Chondrocyte (in vitro differentiated cells): ENCODE results near the gene SEPTIN2. TPM values are rescaled to one million over a fixed set of nuclear protein-coding genes. Genes with fewer than 3 reads are reported as not detected.
A peak's percentile ranks its signal among the peaks of the same experiment; 100 is the strongest.

Experiments used
- DNase-seq: peaks from one replicate; pipeline ENCODE4 v3.0.0; 2021; ENCODE audit warnings: mixed read lengths, low spot score
- H3K27ac Mint-ChIP-seq: one replicate; pipeline ENCODE4 v1.8.0; 2021; ENCODE audit warnings: mild to moderate bottlenecking, moderate library complexity, mixed read lengths; ENCODE audit not compliant: unreplicated experiment
- H3K27me3 Mint-ChIP-seq: 2 replicates; pipeline ENCODE4 v1.8.0; 2021; ENCODE audit warnings: low read depth, mixed read lengths
- H3K36me3 Mint-ChIP-seq: 2 replicates; pipeline ENCODE4 v1.8.0; 2021; ENCODE audit warnings: low read depth, mixed read lengths
- H3K4me1 Mint-ChIP-seq: 2 replicates; pipeline ENCODE4 v1.8.0; 2021; ENCODE audit warnings: low read depth, mild to moderate bottlenecking, mixed read lengths
- H3K4me3 Mint-ChIP-seq: one replicate; pipeline ENCODE4 v1.8.0; 2021; ENCODE audit warnings: mild to moderate bottlenecking, moderate library complexity, mixed read lengths; ENCODE audit not compliant: unreplicated experiment
- H3K9me3 Mint-ChIP-seq: 2 replicates; pipeline ENCODE4 v1.8.0; 2021; ENCODE audit warnings: low read depth, mixed read lengths
- CTCF ChIP-seq: fragments of 200-600 bp; sonication (generic); IDR thresholded peaks from 2 replicates; pipeline ENCODE4 v1.5.0; 2021; ENCODE audit warnings: antibody characterized with exemption, mild to moderate bottlenecking, moderate library complexity
- total RNA-seq: library from RNA; stranded (reverse); gene quantifications from 3 replicates; pipeline ENCODE4 v1.2.1, GENCODE V29; 2021

The SEPTIN2 gene
- total RNA-seq, 1 donor from 2014 or later, result 465 TPM

- Mint-ChIP-seq H3K4me3 (no peak overlapping the region), H3K4me1 (peaks cover 68% of the 10 kb centered on the region), H3K27ac (peak overlapping the region; percentile 83), H3K9me3 (no peaks in the 10 kb centered on the region), H3K36me3 (no peaks in the 10 kb centered on the region), H3K27me3 (no peaks in the 10 kb centered on the region)
- no peak for TF ChIP-seq CTCF
- DNase-seq, result no peak
Observed at GRCh38 chr2:241309684-241310117, 6.0 kb upstream of the SEPTIN2 start.

- Mint-ChIP-seq H3K27ac (no peak overlapping the region), H3K4me1 (peaks cover 64% of the 10 kb centered on the region), H3K9me3 (no peaks in the 10 kb centered on the region), H3K27me3 (no peaks in the 10 kb centered on the region), H3K4me3 (no peak overlapping the region), H3K36me3 (no peaks in the 10 kb centered on the region)
- DNase-seq, result no peak
- TF ChIP-seq CTCF, result peak; percentile 28
Observed at GRCh38 chr2:241310917-241311566, 4.7 kb upstream of the SEPTIN2 start.

- peak overlapping the region; percentile 60 for H3K27ac Mint-ChIP-seq
- H3K4me3 Mint-ChIP-seq, result no peak overlapping the region
- no peaks in the 10 kb centered on the region for H3K36me3 Mint-ChIP-seq
- H3K27me3 Mint-ChIP-seq, result no peaks in the 10 kb centered on the region
- no peak for DNase-seq
- peaks cover 68% of the 10 kb centered on the region for H3K4me1 Mint-ChIP-seq
- H3K9me3 Mint-ChIP-seq, result no peaks in the 10 kb centered on the region
- TF ChIP-seq CTCF, result no peak
Observed at GRCh38 chr2:241312082-241312481, 3.6 kb upstream of the SEPTIN2 start.

- H3K27me3 Mint-ChIP-seq, result no peaks in the 10 kb centered on the region
- no peaks in the 10 kb centered on the region for H3K9me3 Mint-ChIP-seq
- peak overlapping the region; percentile 100 for H3K4me3 Mint-ChIP-seq
- H3K27ac Mint-ChIP-seq, result peak overlapping the region; percentile 100
- H3K36me3 Mint-ChIP-seq, result peaks cover 2% of the 10 kb centered on the region
- peaks cover 72% of the 10 kb centered on the region for H3K4me1 Mint-ChIP-seq
- DNase-seq, result no peak
- no peak for TF ChIP-seq CTCF
Observed at GRCh38 chr2:241313543-241314095, 2.1 kb upstream of the SEPTIN2 start.

- Mint-ChIP-seq H3K36me3 (peaks cover 2% of the 10 kb centered on the region), H3K9me3 (no peaks in the 10 kb centered on the region), H3K27me3 (no peaks in the 10 kb centered on the region), H3K27ac (peak overlapping the region; percentile 100), H3K4me3 (peak overlapping the region; percentile 100), H3K4me1 (peaks cover 71% of the 10 kb centered on the region)
- no peak for TF ChIP-seq CTCF
- no peak for DNase-seq
Observed at GRCh38 chr2:241314226-241315092, 1.3 kb upstream of the SEPTIN2 start.
